ENCODE results near the gene ATP9A. TPM values are rescaled to one million over a fixed set of nuclear protein-coding genes. Genes with fewer than 3 reads are reported as not detected.
"Not testable (repeated sequence)": the region's sequence is repeated elsewhere in the genome, so short reads cannot be mapped to it uniquely, and the experiment has no call there.

ATP9A gene
- total RNA-seq, 2 donors from 2014 or later = 16.8 to 24.6 TPM

GRCh38 chr20:51788822-51789221, 20.6 kb upstream of the ATP9A start:
- H3K27ac ChIP-seq = no peak overlapping the region
- no peak overlapping the region for H3K4me3 ChIP-seq
- intact Hi-C loops (cut with DNase I) = no loop called here
- H3K9me3 ChIP-seq = no peaks in the 10 kb centered on the region
- H3K36me3 ChIP-seq (replicated peaks in 1 of 2; ENCODE audit: insufficient read depth in 1 of 2, low read depth in 2 of 2) = no peaks in the 10 kb centered on the region
- DNase-seq = no peak
- 76 to 91% methylated on average over 7 to 14 of the region's 14 CpGs for WGBS, 2 donors
- TF ChIP-seq CTCF (IDR thresholded peaks at IDR 0.05) = no peak
- no peak for ATAC-seq
- no peaks in the 10 kb centered on the region for H3K4me1 ChIP-seq
- H3K27me3 ChIP-seq = no peaks in the 10 kb centered on the region

DNA sequence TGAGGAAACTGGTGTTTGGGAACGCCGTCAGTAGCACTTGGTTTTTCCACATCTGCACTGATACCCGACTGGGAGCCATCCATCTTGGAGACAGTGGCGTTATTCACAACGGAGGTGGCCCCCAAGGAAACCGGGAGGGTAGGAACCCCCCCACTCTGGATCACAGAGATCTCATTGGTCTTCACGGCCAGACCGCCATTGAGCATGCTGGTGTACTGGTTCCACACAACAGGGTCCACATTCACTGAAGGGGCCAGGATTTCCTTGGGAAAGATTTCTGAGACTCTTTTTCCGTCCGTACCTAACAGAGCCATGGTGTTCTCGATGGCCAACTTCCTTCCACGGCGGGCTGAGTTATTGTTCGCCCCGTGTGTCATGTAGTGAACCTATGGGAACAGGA, 16.1 kb upstream of the ATP9A start:
- DNase-seq = no peak
- intact Hi-C loops (cut with DNase I) = no loop called here
- H3K4me1 ChIP-seq = no peaks in the 10 kb centered on the region
- H3K27ac ChIP-seq = no peak overlapping the region
- 81 to 85% methylated on average over 15 of the region's 15 CpGs for WGBS, 2 donors
- no peak overlapping the region for H3K4me3 ChIP-seq
- ATAC-seq = no peak
- H3K9me3 ChIP-seq = no peaks in the 10 kb centered on the region
- H3K27me3 ChIP-seq = no peaks in the 10 kb centered on the region
- H3K36me3 ChIP-seq (replicated peaks in 1 of 2; ENCODE audit: insufficient read depth in 1 of 2, low read depth in 2 of 2) = no peaks in the 10 kb centered on the region
- no peak for TF ChIP-seq CTCF (IDR thresholded peaks at IDR 0.05)
- TF ChIP-seq POLR2A (IDR thresholded peaks at IDR 0.05) = no peak

GRCh38 chr20:51778229-51778759, 10.1 kb upstream of the ATP9A start:
- DNase-seq; H3K9me3 ChIP-seq; intact Hi-C loops (cut with DNase I); H3K27me3 ChIP-seq; H3K27ac ChIP-seq; H3K4me3 ChIP-seq; ATAC-seq; H3K36me3 ChIP-seq (replicated peaks in 1 of 2; ENCODE audit: insufficient read depth in 1 of 2, low read depth in 2 of 2); H3K4me1 ChIP-seq: not testable (repeated sequence)
- WGBS, 2 donors = 75 to 76% methylated on average over 4 of the region's 4 CpGs

DNA sequence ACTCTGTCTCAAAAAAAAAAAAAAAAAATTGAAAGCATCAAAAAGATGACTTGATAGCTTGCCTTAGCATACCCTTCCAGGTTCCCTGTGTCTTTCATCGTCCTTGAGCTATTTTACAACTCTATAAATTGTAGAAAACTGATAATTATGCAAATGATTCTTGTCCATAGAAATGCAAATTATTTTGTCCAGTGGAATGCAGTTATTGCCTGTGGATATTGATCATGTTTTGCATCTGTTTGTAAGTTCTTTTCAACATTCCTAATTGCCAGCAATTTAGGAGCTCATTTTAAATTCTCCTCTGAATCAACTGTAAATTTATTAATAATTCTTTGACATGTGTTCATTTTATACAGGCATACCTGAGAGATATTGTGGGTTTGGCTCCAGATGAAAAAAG, 7.1 kb upstream of the ATP9A start:
- intact Hi-C loops (cut with DNase I) = no loop called here
- Histone ChIP-seq H3K4me3 (no peak overlapping the region), H3K4me1 (no peaks in the 10 kb centered on the region), H3K9me3 (no peaks in the 10 kb centered on the region), H3K27ac (no peak overlapping the region), H3K36me3 (replicated peaks in 1 of 2; ENCODE audit: insufficient read depth in 1 of 2, low read depth in 2 of 2) (no peaks in the 10 kb centered on the region), H3K27me3 (no peaks in the 10 kb centered on the region)
- 63 to 71% methylated on average over 1 of the region's 1 CpG for WGBS, 2 donors
- no peak for DNase-seq
- TF ChIP-seq POLR2A (IDR thresholded peaks at IDR 0.05) = no peak
- TF ChIP-seq CTCF (IDR thresholded peaks at IDR 0.05) = no peak
- no peak for ATAC-seq

- Histone ChIP-seq H3K4me1 (no peaks in the 10 kb centered on the region), H3K27me3 (no peaks in the 10 kb centered on the region), H3K27ac (no peak overlapping the region), H3K9me3 (no peaks in the 10 kb centered on the region), H3K4me3 (no peak overlapping the region), H3K36me3 (replicated peaks in 1 of 2; ENCODE audit: insufficient read depth in 1 of 2, low read depth in 2 of 2) (no peaks in the 10 kb centered on the region)
- no peak for TF ChIP-seq POLR2A (IDR thresholded peaks at IDR 0.05)
- TF ChIP-seq CTCF (IDR thresholded peaks at IDR 0.05) = no peak
- ATAC-seq (no peak), DNase-seq (no peak)
- intact Hi-C loops (cut with DNase I) = no loop called here
- WGBS, 2 donors = 73 to 82% methylated on average over 4 of the region's 4 CpGs
These were observed 4.0 kb upstream of the ATP9A start for GRCh38 chr20:51772236-51772635.

All from body of pancreas (tissue), 4 donors.